ENCODE data around the gene SLIRP.
A peak's percentile ranks its signal among the peaks of the same experiment; 100 is the strongest.
"Not testable (repeated sequence)": the region's sequence is repeated elsewhere in the genome, so short reads cannot be mapped to it uniquely, and the experiment has no call there.

Gene SLIRP

GRCh38 chr14:77707724-77708408 is at the start of gene SLIRP, which contains the start of gene ALKBH1:
Gene SLIRP (plus strand): TSS chr14:77708103. CDS start chr14:77708112, 9 bp downstream.
Gene ALKBH1 (minus strand): TSS chr14:77708023. CDS start chr14:77708004, 19 bp downstream.
- TF ChIP-seq ZFX (IDR thresholded peaks at IDR 0.05; ENCODE audit: borderline replicate concordance) (no peak), CTCF (IDR thresholded peaks at IDR 0.05) (no peak)
- H3K27ac ChIP-seq, result peak within 1 kb of the TSS; percentile 67

GRCh38 chr14:77659831-77660230 is 48.1 kb upstream of the SLIRP start:
- TF ChIP-seq CTCF (IDR thresholded peaks at IDR 0.05) (no peak), ZFX (IDR thresholded peaks at IDR 0.05; ENCODE audit: borderline replicate concordance) (no peak)
- H3K27ac ChIP-seq, result no peak overlapping the region

- H3K27ac ChIP-seq, result no peak overlapping the region
- TF ChIP-seq CTCF (IDR thresholded peaks at IDR 0.05) (no peak), ZFX (IDR thresholded peaks at IDR 0.05; ENCODE audit: borderline replicate concordance) (no peak)
Observed at GRCh38 chr14:77660754-77661153, 47.1 kb upstream of the SLIRP start.

GRCh38 chr14:77661562-77661961 is 46.3 kb upstream of the SLIRP start:
- not testable (repeated sequence) for H3K27ac ChIP-seq

GRCh38 chr14:77663293-77663692 is 44.6 kb upstream of the SLIRP start:
- no peak for TF ChIP-seq ZFX (IDR thresholded peaks at IDR 0.05; ENCODE audit: borderline replicate concordance)
- no peak overlapping the region for H3K27ac ChIP-seq

- TF ChIP-seq CTCF (IDR thresholded peaks at IDR 0.05) (no peak), ZFX (IDR thresholded peaks at IDR 0.05; ENCODE audit: borderline replicate concordance) (no peak)
- H3K27ac ChIP-seq, result no peak overlapping the region
Observed at GRCh38 chr14:77667331-77667730, 40.6 kb upstream of the SLIRP start.

- TF ChIP-seq CTCF (IDR thresholded peaks at IDR 0.05), result no peak
- H3K27ac ChIP-seq, result no peak overlapping the region
Observed at GRCh38 chr14:77673193-77673592, 34.7 kb upstream of the SLIRP start.

- H3K27ac ChIP-seq, result no peak overlapping the region
- no peak for TF ChIP-seq ZFX (IDR thresholded peaks at IDR 0.05; ENCODE audit: borderline replicate concordance)
- no peak for TF ChIP-seq CTCF (IDR thresholded peaks at IDR 0.05)
Observed at GRCh38 chr14:77674931-77675330, 33.0 kb upstream of the SLIRP start.
